ENCODE measurements around the gene ASCC1. TPM values are rescaled to one million over a fixed set of nuclear protein-coding genes. Genes with fewer than 3 reads are reported as not detected.

ASCC1 gene
- total and polyA plus RNA-seq, 2 of the 4 experiments (the other 2 are of a cell fraction): 15.9 to 21.0 TPM

DNA sequence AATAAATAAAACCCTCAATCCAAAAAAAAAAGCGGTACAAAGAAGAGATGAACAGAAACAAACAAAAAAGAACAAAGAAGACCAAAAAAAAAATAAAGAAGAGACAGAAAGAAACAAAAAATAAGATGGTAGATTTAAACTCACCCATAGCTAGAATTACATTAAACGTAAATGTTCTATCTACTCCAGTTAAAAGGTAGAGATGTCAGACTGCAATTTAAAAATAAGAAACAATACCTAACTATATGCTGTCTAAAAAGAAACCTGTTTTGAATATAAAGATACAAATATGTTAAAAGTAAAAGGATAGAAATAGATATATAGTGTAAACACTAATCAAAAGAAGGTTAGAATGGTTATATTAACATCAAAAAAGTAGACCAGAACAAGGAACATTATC is 31.9 kb downstream of the ASCC1 start:
- no peak overlapping the region for H3K4ac ChIP-seq (ENCODE audit: low read depth, low read length)
- H4K91ac ChIP-seq (ENCODE audit: insufficient read depth, low read depth, low read length): no peak overlapping the region
- no peak overlapping the region for H4K5ac ChIP-seq (ENCODE audit: low read depth, low read length)
- CTCF ChIA-PET: interaction anchor here (0.7 kb wide), 1 partner anchor 17 kb away, joined by 4 read pairs; no protein-coding TSS in a partner anchor
- DNase-seq: no peak
- H4K8ac ChIP-seq (ENCODE audit: low read depth in 2 of 2, low read length in 2 of 2): no peak overlapping the region
- intact Hi-C loops (cut with micrococcal nuclease) (no loop called here), dilution Hi-C loops (cut with HindIII; ENCODE audit: low sequenced_read_pairs, unreplicated experiment) (no loop called here), in situ Hi-C loops (cut with MboI; ENCODE audit: low sequenced_read_pairs) (no loop called here)
- H3K9me3 ChIP-seq (ENCODE audit: control insufficient read depth, insufficient read depth, low read length): peaks cover 2% of the 10 kb centered on the region; the same call in 1 of the 2 replicates
- H2BK15ac ChIP-seq (ENCODE audit: low read depth, low read length): no peak overlapping the region
- H2BK20ac ChIP-seq (ENCODE audit: low read depth, low read length): no peak overlapping the region
- 0 out of 4 replicates have a peak, but pooled peaks cover 0 to 4% of the 10 kb centered on the region in 2 experiments for H3K79me1 ChIP-seq (ENCODE audit: low read depth in 1 of 2, low read length in 2 of 2)
- no peaks in the 10 kb centered on the region for H4K20me1 ChIP-seq (ENCODE audit: insufficient read depth, low read length)
- peaks cover 5% of the 10 kb centered on the region for H3K36me3 ChIP-seq (ENCODE audit: control insufficient read depth, insufficient read depth, low read length)
- H3K4me1 ChIP-seq (ENCODE audit: control insufficient read depth, insufficient read depth, low read length): no peaks in the 10 kb centered on the region
- TF ChIP-seq NFE2L2 (IDR thresholded peaks at IDR 0.05; ENCODE audit: low read depth, low read length) (no peak), MXI1 (IDR thresholded peaks at IDR 0.05; ENCODE audit: borderline replicate concordance, low read depth, low read length) (no peak), RCOR1 (IDR thresholded peaks at IDR 0.05; ENCODE audit: insufficient replicate concordance, low read length) (no peak), CEBPB (IDR thresholded peaks at IDR 0.05; ENCODE audit: low read depth, low read length) (no peak), CHD1 (IDR thresholded peaks at IDR 0.05; ENCODE audit: low read depth, low read length) (no peak), MAZ (IDR thresholded peaks at IDR 0.05; ENCODE audit: borderline replicate concordance, low read depth, low read length) (no peak), RAD21 (IDR thresholded peaks at IDR 0.05; ENCODE audit: low read length) (no peak), POLR2A (IDR thresholded peaks at IDR 0.05; ENCODE audit: low read depth, low read length) (no peak), RFX5 (IDR thresholded peaks at IDR 0.05; ENCODE audit: low read depth, low read length) (no peak), FOS (IDR thresholded peaks at IDR 0.05; ENCODE audit: low read depth, low read length) (no peak), BHLHE40 (IDR thresholded peaks at IDR 0.05; ENCODE audit: low read depth, low read length) (no peak), SMC3 (IDR thresholded peaks at IDR 0.05; ENCODE audit: low read depth, low read length) (no peak), MAFK (IDR thresholded peaks at IDR 0.05; ENCODE audit: low read depth, low read length) (no peak)
- TF ChIP-seq, protein P1, sequence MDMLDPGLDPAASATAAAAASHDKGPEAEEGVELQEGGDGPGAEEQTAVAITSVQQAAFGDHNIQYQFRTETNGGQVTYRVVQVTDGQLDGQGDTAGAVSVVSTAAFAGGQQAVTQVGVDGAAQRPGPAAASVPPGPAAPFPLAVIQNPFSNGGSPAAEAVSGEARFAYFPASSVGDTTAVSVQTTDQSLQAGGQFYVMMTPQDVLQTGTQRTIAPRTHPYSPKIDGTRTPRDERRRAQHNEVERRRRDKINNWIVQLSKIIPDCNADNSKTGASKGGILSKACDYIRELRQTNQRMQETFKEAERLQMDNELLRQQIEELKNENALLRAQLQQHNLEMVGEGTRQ (IDR thresholded peaks at IDR 0.05; ENCODE audit: low read depth, low read length): no peak
- TF ChIP-seq, protein P2, sequence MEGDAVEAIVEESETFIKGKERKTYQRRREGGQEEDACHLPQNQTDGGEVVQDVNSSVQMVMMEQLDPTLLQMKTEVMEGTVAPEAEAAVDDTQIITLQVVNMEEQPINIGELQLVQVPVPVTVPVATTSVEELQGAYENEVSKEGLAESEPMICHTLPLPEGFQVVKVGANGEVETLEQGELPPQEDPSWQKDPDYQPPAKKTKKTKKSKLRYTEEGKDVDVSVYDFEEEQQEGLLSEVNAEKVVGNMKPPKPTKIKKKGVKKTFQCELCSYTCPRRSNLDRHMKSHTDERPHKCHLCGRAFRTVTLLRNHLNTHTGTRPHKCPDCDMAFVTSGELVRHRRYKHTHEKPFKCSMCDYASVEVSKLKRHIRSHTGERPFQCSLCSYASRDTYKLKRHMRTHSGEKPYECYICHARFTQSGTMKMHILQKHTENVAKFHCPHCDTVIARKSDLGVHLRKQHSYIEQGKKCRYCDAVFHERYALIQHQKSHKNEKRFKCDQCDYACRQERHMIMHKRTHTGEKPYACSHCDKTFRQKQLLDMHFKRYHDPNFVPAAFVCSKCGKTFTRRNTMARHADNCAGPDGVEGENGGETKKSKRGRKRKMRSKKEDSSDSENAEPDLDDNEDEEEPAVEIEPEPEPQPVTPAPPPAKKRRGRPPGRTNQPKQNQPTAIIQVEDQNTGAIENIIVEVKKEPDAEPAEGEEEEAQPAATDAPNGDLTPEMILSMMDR (conservative IDR thresholded peaks at IDR 0.05; ENCODE audit: low read depth, low read length): no peak
- TF ChIP-seq, protein P3, sequence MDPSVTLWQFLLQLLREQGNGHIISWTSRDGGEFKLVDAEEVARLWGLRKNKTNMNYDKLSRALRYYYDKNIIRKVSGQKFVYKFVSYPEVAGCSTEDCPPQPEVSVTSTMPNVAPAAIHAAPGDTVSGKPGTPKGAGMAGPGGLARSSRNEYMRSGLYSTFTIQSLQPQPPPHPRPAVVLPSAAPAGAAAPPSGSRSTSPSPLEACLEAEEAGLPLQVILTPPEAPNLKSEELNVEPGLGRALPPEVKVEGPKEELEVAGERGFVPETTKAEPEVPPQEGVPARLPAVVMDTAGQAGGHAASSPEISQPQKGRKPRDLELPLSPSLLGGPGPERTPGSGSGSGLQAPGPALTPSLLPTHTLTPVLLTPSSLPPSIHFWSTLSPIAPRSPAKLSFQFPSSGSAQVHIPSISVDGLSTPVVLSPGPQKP (IDR thresholded peaks at IDR 0.05; ENCODE audit: borderline replicate concordance, low read depth, low read length): no peak
- no peak overlapping the region for H3K9ac ChIP-seq (ENCODE audit: low read depth, low read length)
- no peak for ATAC-seq (ENCODE audit: low read depth)
- no peak overlapping the region for H3K18ac ChIP-seq (ENCODE audit: low read depth, low read length)
- 0 out of 2 replicates have a peak, but pooled peaks cover 3% of the 10 kb centered on the region for H3K9me1 ChIP-seq (ENCODE audit: insufficient read depth, low read length)
- H3K56ac ChIP-seq (ENCODE audit: extremely low read depth, insufficient read depth, low read length): no peak overlapping the region
- no peak overlapping the region for H2AK5ac ChIP-seq (ENCODE audit: low read depth, low read length)
- H2AK9ac ChIP-seq (replicated peaks; ENCODE audit: low read depth, low read length, poor library complexity): no peak overlapping the region
- no CpG with 5 or more reads among the region's 2 CpGs for WGBS, 2 experiments (ENCODE audit: extremely low coverage in 2 of 2, insufficient read length in 1 of 2)
- no peak overlapping the region for H3K23ac ChIP-seq (ENCODE audit: low read depth, low read length)
- no peak overlapping the region for H2BK5ac ChIP-seq (ENCODE audit: low read depth, low read length, poor library complexity, severe bottlenecking)
- POLR2A ChIA-PET (ENCODE audit: unreplicated experiment): no interaction called here
- no peak overlapping the region for H3K14ac ChIP-seq (replicated peaks; ENCODE audit: low read depth, low read length)
- H2AFZ ChIP-seq (replicated peaks; ENCODE audit: low read length, poor library complexity): no peak overlapping the region
- no peaks in the 10 kb centered on the region for H3K27me3 ChIP-seq (ENCODE audit: control insufficient read depth, insufficient read depth, low read length)
- BruUV-seq (replicated peaks): no TSS peak
- no peak overlapping the region for H2BK120ac ChIP-seq (ENCODE audit: low read depth, low read length)
- no peak overlapping the region for H3K27ac ChIP-seq (ENCODE audit: insufficient read depth, low read length)
- H3K4me3 ChIP-seq (ENCODE audit: insufficient read depth, low read depth, low read length): no peak overlapping the region
- H3K4me2 ChIP-seq (ENCODE audit: low read depth, low read length): no peak overlapping the region

Data from IMR-90 (cell line).